ENCODE results near the gene ENOX2. TPM values are rescaled to one million over a fixed set of nuclear protein-coding genes. Genes with fewer than 3 reads are reported as not detected.

ENOX2 gene
- polyA plus RNA-seq, 4 donors, result 3.2 to 14.5 (median 4.8) TPM

DNA sequence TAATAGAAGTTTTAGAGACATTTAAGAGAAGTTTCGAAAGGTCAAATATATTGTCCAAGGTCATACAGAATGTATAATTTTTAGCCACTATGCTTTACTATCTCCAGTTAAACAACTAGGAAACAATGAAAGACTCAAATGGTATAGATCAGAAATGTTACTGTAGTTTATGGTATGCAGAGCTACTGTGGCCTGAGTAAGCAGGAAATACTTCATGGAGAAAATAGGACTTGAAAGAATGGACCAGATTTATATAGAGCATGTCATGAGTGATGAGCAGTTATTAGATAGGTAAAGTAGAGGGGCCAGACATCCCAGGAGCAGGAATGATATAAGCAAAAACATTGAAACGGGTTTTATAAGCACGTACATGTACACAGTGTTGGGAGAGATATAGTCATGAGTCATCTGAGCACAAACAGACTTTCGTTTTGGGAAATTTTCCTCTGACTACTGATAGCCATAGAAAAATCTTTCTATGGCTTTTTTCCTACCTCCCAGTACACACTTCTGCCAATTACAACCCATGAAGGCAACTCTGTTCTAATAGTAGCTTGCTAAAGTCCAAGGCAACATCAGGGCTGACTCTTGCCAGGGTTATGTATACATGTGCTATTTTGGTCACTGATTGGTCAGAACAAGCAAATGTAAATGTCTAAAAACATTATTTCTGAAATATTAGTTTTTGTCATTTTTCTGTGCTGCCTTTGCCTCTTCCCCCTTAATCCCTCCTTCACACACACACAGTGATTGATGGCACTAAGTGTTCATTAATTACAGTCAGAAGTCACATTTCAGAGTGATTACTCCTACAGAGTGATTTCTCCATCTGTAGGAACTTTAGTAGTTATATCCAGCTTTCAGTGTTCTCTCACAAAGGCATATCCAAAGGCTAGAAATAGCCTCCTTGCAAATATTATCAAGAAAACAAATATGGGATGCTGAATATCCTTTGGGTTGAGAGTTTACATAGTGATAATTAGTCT is 198.7 kb downstream of the ENOX2 start:
- Histone ChIP-seq H3K27me3 (ENCODE audit: control insufficient read depth in 3 of 3, insufficient read depth in 3 of 3, low read length in 3 of 3) (no peaks in the 10 kb centered on the region), H3K4me1 (ENCODE audit: control insufficient read depth in 3 of 3, insufficient read depth in 2 of 3, low read depth in 1 of 3, low read length in 2 of 3) (no peaks in the 10 kb centered on the region), H3K36me3 (ENCODE audit: control insufficient read depth in 3 of 3, insufficient read depth in 2 of 3, low read depth in 1 of 3, low read length in 3 of 3) (no peaks in the 10 kb centered on the region), H3K9me3 (ENCODE audit: control insufficient read depth in 2 of 2, insufficient read depth in 1 of 2, low read depth in 1 of 2, low read length in 1 of 2) (no peaks in the 10 kb centered on the region), H3K27ac (ENCODE audit: low read depth in 1 of 3, low read length in 2 of 3) (peak overlapping the region in 2 of 3 donors; percentile 1 to 72), H3K4me3 (ENCODE audit: low read depth in 1 of 3, low read length in 3 of 3) (no peak overlapping the region)
- FAIRE-seq, result no peak
- WGBS, 3 donors, result 55 to 58% (median 55%) methylated on average over 4 of the region's 4 CpGs
- DNase-seq, result peak; percentile 1 to 37

DNA sequence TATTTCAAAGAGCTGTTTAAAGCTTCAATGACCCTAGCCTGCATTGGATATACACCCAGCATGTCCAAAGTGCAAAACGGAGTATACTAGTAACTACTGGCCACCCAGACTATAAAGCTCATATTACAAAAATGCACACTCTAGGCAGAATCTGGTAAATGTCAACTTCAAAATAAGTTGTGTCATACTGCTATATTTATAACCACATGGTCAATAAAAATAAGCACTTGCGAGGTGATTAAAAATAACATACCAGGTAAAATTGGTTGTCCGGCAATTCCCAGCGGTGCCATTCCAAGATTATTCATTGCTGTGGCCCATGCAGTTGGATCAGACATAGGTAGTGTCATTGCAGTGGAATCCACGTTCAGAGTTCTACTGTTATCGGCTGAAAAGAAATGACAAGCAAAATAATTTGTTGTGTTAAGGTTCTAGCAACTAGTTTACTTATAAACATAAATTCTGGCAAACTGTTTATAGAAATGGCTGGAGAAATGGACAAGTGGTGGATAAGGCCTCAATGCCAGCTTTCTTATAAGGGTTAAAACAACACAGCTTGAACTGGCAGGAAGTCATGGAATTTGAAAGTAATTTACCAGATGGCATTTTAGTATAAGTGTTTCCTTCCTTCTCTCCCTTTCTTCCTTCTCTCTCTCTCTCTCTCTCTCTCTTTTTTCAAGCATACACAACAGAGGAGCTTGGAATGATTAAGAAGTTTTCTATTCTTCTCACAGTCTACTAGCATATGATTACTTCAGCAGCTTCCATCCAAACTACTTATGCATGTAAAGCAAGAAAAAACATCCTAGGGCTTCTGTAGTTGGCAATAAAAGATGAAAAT is 199.9 kb downstream of the ENOX2 start:
- H3K4me3 ChIP-seq (ENCODE audit: low read depth in 1 of 3, low read length in 3 of 3), result no peak overlapping the region
- WGBS, 3 donors, result 79 to 86% (median 82%) methylated on average over 6 of the region's 6 CpGs
- H3K27ac ChIP-seq (ENCODE audit: low read depth in 1 of 3, low read length in 2 of 3), result no peak overlapping the region
- no peaks in the 10 kb centered on the region for H3K9me3 ChIP-seq (ENCODE audit: control insufficient read depth in 2 of 2, insufficient read depth in 1 of 2, low read depth in 1 of 2, low read length in 1 of 2)
- no peaks in the 10 kb centered on the region for H3K4me1 ChIP-seq (ENCODE audit: control insufficient read depth in 3 of 3, insufficient read depth in 2 of 3, low read depth in 1 of 3, low read length in 2 of 3)
- no peak for DNase-seq
- H3K27me3 ChIP-seq (ENCODE audit: control insufficient read depth in 3 of 3, insufficient read depth in 3 of 3, low read length in 3 of 3), result no peaks in the 10 kb centered on the region
- no peaks in the 10 kb centered on the region for H3K36me3 ChIP-seq (ENCODE audit: control insufficient read depth in 3 of 3, insufficient read depth in 2 of 3, low read depth in 1 of 3, low read length in 3 of 3)
- FAIRE-seq, result no peak

GRCh38 chrX:130700629-130701028 is 202.4 kb downstream of the ENOX2 start:
- DNase-seq (no peak), FAIRE-seq (no peak)
- H3K4me3 ChIP-seq (ENCODE audit: low read depth in 1 of 3, low read length in 3 of 3), result no peak overlapping the region
- H3K27me3 ChIP-seq (ENCODE audit: control insufficient read depth in 3 of 3, insufficient read depth in 3 of 3, low read length in 3 of 3), result no peaks in the 10 kb centered on the region
- H3K4me1 ChIP-seq (ENCODE audit: control insufficient read depth in 3 of 3, insufficient read depth in 2 of 3, low read depth in 1 of 3, low read length in 2 of 3), result no peaks in the 10 kb centered on the region
- no peaks in the 10 kb centered on the region for H3K9me3 ChIP-seq (ENCODE audit: control insufficient read depth in 2 of 2, insufficient read depth in 1 of 2, low read depth in 1 of 2, low read length in 1 of 2)
- H3K36me3 ChIP-seq (ENCODE audit: control insufficient read depth in 3 of 3, insufficient read depth in 2 of 3, low read depth in 1 of 3, low read length in 3 of 3), result no peaks in the 10 kb centered on the region
- H3K27ac ChIP-seq (ENCODE audit: low read depth in 1 of 3, low read length in 2 of 3), result no peak overlapping the region

DNA sequence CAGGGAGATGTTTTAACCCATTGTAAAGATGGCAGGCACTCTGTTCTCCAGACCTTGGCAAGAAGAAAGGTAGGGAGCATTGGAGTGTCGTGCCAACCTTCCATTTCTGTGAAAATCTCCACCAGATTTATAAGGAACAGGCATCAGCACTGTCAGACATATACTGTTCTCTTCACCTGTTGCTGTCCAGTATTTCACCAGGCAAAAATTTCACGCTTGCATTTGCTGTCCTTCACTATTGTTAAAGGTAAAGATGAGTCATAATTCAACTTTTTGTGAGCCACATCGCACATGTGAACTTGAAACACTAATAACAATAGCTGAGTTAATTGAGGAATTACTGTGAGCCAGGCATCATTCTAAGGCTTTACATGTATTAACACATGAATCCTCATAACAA is 203.4 kb downstream of the ENOX2 start:
- no peak overlapping the region for H3K4me3 ChIP-seq (ENCODE audit: low read depth in 1 of 3, low read length in 3 of 3)
- no peaks in the 10 kb centered on the region for H3K27me3 ChIP-seq (ENCODE audit: control insufficient read depth in 3 of 3, insufficient read depth in 3 of 3, low read length in 3 of 3)
- no peaks in the 10 kb centered on the region for H3K4me1 ChIP-seq (ENCODE audit: control insufficient read depth in 3 of 3, insufficient read depth in 2 of 3, low read depth in 1 of 3, low read length in 2 of 3)
- H3K9me3 ChIP-seq (ENCODE audit: control insufficient read depth in 2 of 2, insufficient read depth in 1 of 2, low read depth in 1 of 2, low read length in 1 of 2), result no peaks in the 10 kb centered on the region
- DNase-seq (no peak), FAIRE-seq (no peak)
- 60 to 87% (median 81%) methylated on average over 3 of the region's 3 CpGs for WGBS, 3 donors
- no peak overlapping the region for H3K27ac ChIP-seq (ENCODE audit: low read depth in 1 of 3, low read length in 2 of 3)
- H3K36me3 ChIP-seq (ENCODE audit: control insufficient read depth in 3 of 3, insufficient read depth in 2 of 3, low read depth in 1 of 3, low read length in 3 of 3), result no peaks in the 10 kb centered on the region

DNA sequence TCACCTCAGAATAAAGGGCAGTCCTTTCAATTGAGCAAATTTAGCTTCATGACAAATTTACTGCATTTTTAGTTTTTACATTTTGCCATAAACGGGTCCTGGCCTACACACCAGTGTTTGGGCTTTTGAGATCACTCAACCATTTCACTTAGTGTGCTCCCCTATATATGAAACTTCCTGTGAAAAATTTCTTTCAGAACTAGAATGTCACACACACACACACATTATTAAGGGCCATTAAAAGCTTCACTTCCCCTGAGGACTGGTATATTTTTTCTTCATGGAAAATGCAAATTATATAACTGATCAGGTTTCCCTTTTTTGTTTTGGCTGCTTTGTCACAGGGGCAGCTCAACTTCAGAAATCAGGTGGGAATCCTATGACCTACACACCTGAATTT is 206.5 kb downstream of the ENOX2 start:
- Histone ChIP-seq H3K4me1 (ENCODE audit: control insufficient read depth in 3 of 3, insufficient read depth in 2 of 3, low read depth in 1 of 3, low read length in 2 of 3) (no peaks in the 10 kb centered on the region), H3K36me3 (ENCODE audit: control insufficient read depth in 3 of 3, insufficient read depth in 2 of 3, low read depth in 1 of 3, low read length in 3 of 3) (no peaks in the 10 kb centered on the region), H3K9me3 (ENCODE audit: control insufficient read depth in 2 of 2, insufficient read depth in 1 of 2, low read depth in 1 of 2, low read length in 1 of 2) (no peaks in the 10 kb centered on the region), H3K27me3 (ENCODE audit: control insufficient read depth in 3 of 3, insufficient read depth in 3 of 3, low read length in 3 of 3) (no peaks in the 10 kb centered on the region), H3K4me3 (ENCODE audit: low read depth in 1 of 3, low read length in 3 of 3) (no peak overlapping the region), H3K27ac (ENCODE audit: low read depth in 1 of 3, low read length in 2 of 3) (no peak overlapping the region)
- 33 to 89% (median 84%) methylated on average over 1 of the region's 1 CpG for WGBS, 3 donors
- DNase-seq (no peak), FAIRE-seq (no peak)

DNA sequence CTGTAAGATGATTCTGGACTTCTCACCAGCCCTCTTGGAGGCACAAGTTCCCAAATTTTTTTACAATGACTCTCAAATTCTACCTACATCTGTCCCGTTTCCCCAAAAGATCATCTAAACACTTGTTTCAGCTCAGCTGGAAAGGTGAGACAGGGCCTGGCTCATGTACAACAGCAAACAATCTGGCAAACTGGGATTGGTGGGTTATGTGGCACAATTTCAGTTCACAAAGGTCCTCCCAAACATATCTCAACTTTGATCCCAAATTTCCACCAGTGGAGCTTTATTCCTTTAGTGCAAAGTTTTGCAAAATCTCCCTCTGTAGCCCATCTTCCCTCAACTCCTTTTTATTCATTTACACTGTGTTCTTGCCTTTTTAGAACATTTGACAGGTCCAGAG is 207.1 kb downstream of the ENOX2 start:
- FAIRE-seq, result no peak

DNA sequence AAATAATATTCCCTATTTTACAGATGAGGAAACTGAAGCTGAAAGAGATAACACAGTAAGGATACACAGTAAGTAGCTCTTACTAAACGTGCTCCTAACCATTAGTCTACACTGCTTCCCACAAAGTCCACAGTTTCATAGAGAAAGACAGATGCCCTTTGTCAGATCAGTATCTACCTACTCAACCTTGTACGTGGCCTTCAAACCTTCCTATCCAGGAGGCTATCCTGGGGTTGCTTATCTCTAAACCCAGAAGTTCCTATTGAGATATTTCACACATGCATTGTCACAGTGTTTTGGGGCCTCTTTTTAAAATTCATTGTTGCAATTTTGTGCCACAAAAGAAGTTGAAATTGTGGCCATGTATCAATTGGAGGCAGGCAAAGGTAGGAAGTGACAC is 208.0 kb downstream of the ENOX2 start:
- H3K9me3 ChIP-seq (ENCODE audit: control insufficient read depth in 2 of 2, insufficient read depth in 1 of 2, low read depth in 1 of 2, low read length in 1 of 2), result no peaks in the 10 kb centered on the region
- FAIRE-seq (no peak), DNase-seq (no peak)
- H3K36me3 ChIP-seq (ENCODE audit: control insufficient read depth in 3 of 3, insufficient read depth in 2 of 3, low read depth in 1 of 3, low read length in 3 of 3), result no peaks in the 10 kb centered on the region
- no peak overlapping the region for H3K4me3 ChIP-seq (ENCODE audit: low read depth in 1 of 3, low read length in 3 of 3)
- no peaks in the 10 kb centered on the region for H3K27me3 ChIP-seq (ENCODE audit: control insufficient read depth in 3 of 3, insufficient read depth in 3 of 3, low read length in 3 of 3)
- H3K27ac ChIP-seq (ENCODE audit: low read depth in 1 of 3, low read length in 2 of 3), result no peak overlapping the region
- H3K4me1 ChIP-seq (ENCODE audit: control insufficient read depth in 3 of 3, insufficient read depth in 2 of 3, low read depth in 1 of 3, low read length in 2 of 3), result no peaks in the 10 kb centered on the region
- WGBS, 3 donors, result 60 to 81% (median 74%) methylated on average over 2 of the region's 2 CpGs

More for the DNA sequence above, 207.1 kb downstream of the ENOX2 start:
- H3K9me3 ChIP-seq (ENCODE audit: control insufficient read depth in 2 of 2, insufficient read depth in 1 of 2, low read depth in 1 of 2, low read length in 1 of 2), result no peaks in the 10 kb centered on the region
- no peak overlapping the region for H3K4me3 ChIP-seq (ENCODE audit: low read depth in 1 of 3, low read length in 3 of 3)
- no peaks in the 10 kb centered on the region for H3K27me3 ChIP-seq (ENCODE audit: control insufficient read depth in 3 of 3, insufficient read depth in 3 of 3, low read length in 3 of 3)
- WGBS, 3 donors, result 80 to 93% (median 81%) methylated on average over 1 of the region's 1 CpG
- H3K36me3 ChIP-seq (ENCODE audit: control insufficient read depth in 3 of 3, insufficient read depth in 2 of 3, low read depth in 1 of 3, low read length in 3 of 3), result no peaks in the 10 kb centered on the region
- H3K27ac ChIP-seq (ENCODE audit: low read depth in 1 of 3, low read length in 2 of 3), result no peak overlapping the region
- H3K4me1 ChIP-seq (ENCODE audit: control insufficient read depth in 3 of 3, insufficient read depth in 2 of 3, low read depth in 1 of 3, low read length in 2 of 3), result no peaks in the 10 kb centered on the region
- no peak for DNase-seq

DNA sequence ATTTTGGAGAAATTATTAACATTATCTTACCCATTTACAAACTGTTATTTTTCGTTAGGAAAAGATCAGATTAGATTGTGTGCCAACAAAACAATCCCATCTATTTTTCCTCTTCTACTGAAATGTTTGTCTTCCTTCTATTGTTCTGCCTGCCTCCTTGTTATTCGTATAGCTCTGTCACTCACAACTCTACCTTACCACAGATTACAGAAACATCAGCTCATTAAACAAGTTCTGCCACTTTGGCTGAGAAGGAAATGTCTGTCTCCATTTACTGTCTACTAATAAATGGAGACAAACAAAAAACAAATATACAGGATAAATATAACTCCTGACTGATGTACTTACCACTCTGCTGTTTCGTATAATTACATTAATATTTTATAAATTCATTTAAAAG is 211.4 kb downstream of the ENOX2 start:
- no peaks in the 10 kb centered on the region for H3K4me1 ChIP-seq (ENCODE audit: control insufficient read depth in 3 of 3, insufficient read depth in 2 of 3, low read depth in 1 of 3, low read length in 2 of 3)
- H3K27me3 ChIP-seq (ENCODE audit: control insufficient read depth in 3 of 3, insufficient read depth in 3 of 3, low read length in 3 of 3), result no peaks in the 10 kb centered on the region
- 63 to 86% (median 84%) methylated on average over 3 of the region's 3 CpGs for WGBS, 3 donors
- no peak for FAIRE-seq
- no peak overlapping the region for H3K27ac ChIP-seq (ENCODE audit: low read depth in 1 of 3, low read length in 2 of 3)
- H3K36me3 ChIP-seq (ENCODE audit: control insufficient read depth in 3 of 3, insufficient read depth in 2 of 3, low read depth in 1 of 3, low read length in 3 of 3), result no peaks in the 10 kb centered on the region
- H3K4me3 ChIP-seq (ENCODE audit: low read depth in 1 of 3, low read length in 3 of 3), result no peak overlapping the region
- DNase-seq, result no peak
- H3K9me3 ChIP-seq (ENCODE audit: control insufficient read depth in 2 of 2, insufficient read depth in 1 of 2, low read depth in 1 of 2, low read length in 1 of 2), result no peaks in the 10 kb centered on the region

Measured in small intestine (tissue), 7 donors.